Adrenal gland (tissue), 5 donors: ENCODE results near the gene TBC1D20.

Experiments
- CTCF ChIP-seq, 6 experiments: fragments of 450-650 bp in 4 of 6; fragments of 200-600 bp in 2 of 6; sonication (generic) in 1 of 6; IDR thresholded peaks; 1 replicate in 5 of 6; 2 replicates in 1 of 6; pipeline versions ENCODE4 v1.5.1 to v1.8.0; 2016 to 2021; ENCODE audit warnings: antibody characterized with exemption in 6 of 6, mild to moderate bottlenecking in 2 of 6, moderate library complexity in 1 of 6
- POLR2A ChIP-seq, 2 donors: fragments of 450-650 bp; IDR thresholded peaks; one replicate each; pipeline ENCODE4 v1.6.1; 2017; ENCODE audit warnings: antibody characterized with exemption in 2 of 2, mild to moderate bottlenecking in 2 of 2, moderate library complexity in 1 of 2
- donor health status: DM: no; HTN: no; CAD: no.

DNA sequence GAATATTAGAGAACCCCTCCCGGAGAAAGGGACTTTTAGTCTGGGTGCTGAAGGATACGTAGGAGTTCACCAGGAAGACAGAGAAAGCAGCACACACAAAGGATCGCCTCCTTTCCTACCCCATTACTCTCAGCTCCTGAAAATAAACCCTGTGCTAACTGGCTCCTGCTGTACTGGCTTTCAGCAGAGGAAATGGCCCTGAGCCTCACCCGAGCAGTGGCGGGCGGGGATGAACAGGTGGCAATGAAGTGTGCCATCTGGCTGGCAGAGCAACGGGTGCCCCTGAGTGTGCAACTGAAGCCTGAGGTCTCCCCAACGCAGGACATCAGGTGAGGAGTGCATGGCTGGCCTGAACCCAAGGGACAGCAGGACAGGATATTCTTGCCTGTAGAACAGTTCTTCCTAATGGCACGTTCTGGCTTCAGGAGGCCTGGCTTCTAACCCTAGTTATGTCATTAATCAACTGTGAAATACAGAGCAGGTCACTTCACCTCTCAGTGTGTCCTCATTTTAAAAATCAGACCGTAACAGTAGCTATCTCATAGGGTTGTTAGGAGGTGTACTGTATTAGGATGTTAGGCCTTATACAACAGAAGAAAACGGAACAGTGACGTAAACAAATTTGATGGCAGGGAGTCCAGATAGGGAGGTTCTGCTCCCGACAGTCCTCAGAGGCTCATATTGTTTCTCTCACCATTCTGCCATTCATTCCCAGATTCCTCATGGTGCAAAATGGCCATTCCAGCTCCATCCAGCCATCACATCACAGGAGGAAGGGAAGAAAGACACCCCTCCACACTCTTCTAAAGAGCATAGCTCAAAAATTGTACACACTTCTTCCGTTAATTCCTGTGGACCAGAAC lies 52.4 kb downstream of the TBC1D20 start:
- TF ChIP-seq CTCF (IDR thresholded peaks at IDR 0.05) (no peak), POLR2A (IDR thresholded peaks at IDR 0.05) (no peak)
